Esophagus squamous epithelium (tissue), 4 donors: ENCODE data around the gene GPX2.

ENCODE experiments used
- CTCF ChIP-seq, 6 experiments: fragments of 450-650 bp in 4 of 6; fragments of 200-600 bp in 2 of 6; sonication (generic) in 2 of 6; IDR thresholded peaks; one replicate each; pipeline ENCODE4 v1.5.1; 2016 to 2019; ENCODE audit warnings: antibody characterized with exemption in 6 of 6, mild to moderate bottlenecking in 4 of 6, moderate library complexity in 4 of 6
- POLR2A ChIP-seq, 4 donors: fragments of 450-650 bp; IDR thresholded peaks; one replicate each; pipeline ENCODE4 v1.6.1; 2017; ENCODE audit warnings: antibody characterized with exemption in 4 of 4, mild to moderate bottlenecking in 4 of 4, moderate library complexity in 3 of 4

GRCh38 chr14:64937171-64937820, 5.2 kb downstream of the GPX2 start:
- TF ChIP-seq CTCF (IDR thresholded peaks at IDR 0.05) = no peak
- TF ChIP-seq POLR2A (IDR thresholded peaks at IDR 0.05) = no peak
